Measurements from ENCODE around the gene PACRG. TPM values are rescaled to one million over a fixed set of nuclear protein-coding genes. Genes with fewer than 3 reads are reported as not detected.

PACRG gene
- total and polyA plus RNA-seq, 2 of the 8 experiments (the other 6 are each of a cell fraction or from before 2014, with no cell fraction given), result 0.44 to 0.54 TPM

DNA sequence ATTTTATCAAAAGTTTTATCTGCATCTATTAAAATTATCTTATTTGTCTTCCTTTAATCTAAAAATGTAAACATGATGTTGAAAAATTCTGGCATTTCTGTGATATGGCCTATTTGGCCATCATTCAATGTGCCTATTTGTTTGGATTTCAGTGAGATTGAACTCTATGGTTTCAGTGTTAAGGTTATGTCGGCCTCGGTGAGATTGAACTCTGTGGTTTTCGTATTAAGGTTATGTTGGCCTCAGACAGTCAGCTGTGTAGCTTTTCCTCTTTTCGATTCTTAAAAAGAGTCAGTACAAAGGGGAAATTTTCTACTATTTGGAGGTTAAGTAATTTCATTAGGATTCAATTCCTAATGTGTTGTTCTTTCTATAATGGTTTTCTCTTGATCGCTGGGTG lies 320.6 kb downstream of the PACRG start:
- H2AFZ ChIP-seq (ENCODE audit: low read length), result no peak overlapping the region
- H3K79me2 ChIP-seq (ENCODE audit: control insufficient read depth in 1 of 2, insufficient read depth in 2 of 2, low read length in 2 of 2), result no peaks in the 10 kb centered on the region
- no peak overlapping the region for H4K5ac ChIP-seq (ENCODE audit: insufficient read length, low read depth, low read length)
- no peak overlapping the region for H2BK12ac ChIP-seq (ENCODE audit: low read depth, low read length)
- H3K9me3 ChIP-seq (ENCODE audit: insufficient read depth in 2 of 2, low read depth in 1 of 2, low read length in 1 of 2), result no peaks in the 10 kb centered on the region
- H4K8ac ChIP-seq (ENCODE audit: extremely low read depth, insufficient read depth, low read length), result no peak overlapping the region
- no peak overlapping the region for H3K4ac ChIP-seq (replicated peaks; ENCODE audit: insufficient read length, low read depth, low read length)
- H3K36me3 ChIP-seq (ENCODE audit: control insufficient read depth in 2 of 4, insufficient read depth in 4 of 4, low read length in 3 of 4), result no peaks in the 10 kb centered on the region
- no peak overlapping the region for H3K4me3 ChIP-seq (ENCODE audit: extremely low read depth in 1 of 4, insufficient read depth in 2 of 4, low read depth in 3 of 4, low read length in 4 of 4)
- H3K56ac ChIP-seq (replicated peaks; ENCODE audit: insufficient read length, low read depth, low read length), result no peak overlapping the region
- no peaks in the 10 kb centered on the region for H3K23me2 ChIP-seq (ENCODE audit: low read depth, low read length)
- ChIA-PET POLR2A (ENCODE audit: partially characterized antibody) (no interaction called here), CTCF (ENCODE audit: partially characterized antibody) (no interaction called here)
- 95% methylated on average over 5 of the region's 5 CpGs; no CpG with 5 or more reads in 1 of the 2 experiments for WGBS, 2 experiments (ENCODE audit: extremely low coverage in 1 of 2, insufficient coverage in 1 of 2, insufficient read length in 1 of 2, insufficient replicate concordance in 2 of 2, low coverage in 1 of 2, low lambda C conversion rate in 2 of 2, missing lambda C conversion rate in 1 of 2)
- no peak overlapping the region for H3K4me2 ChIP-seq (ENCODE audit: insufficient read depth in 1 of 2, low read depth in 2 of 2, low read length in 2 of 2)
- no peak overlapping the region for H3K18ac ChIP-seq (ENCODE audit: extremely low read depth, low read length)
- no peak overlapping the region for H2AK5ac ChIP-seq (ENCODE audit: low read depth, low read length)
- no peaks in the 10 kb centered on the region for H3K79me1 ChIP-seq (ENCODE audit: low read depth, low read length)
- H3K9ac ChIP-seq (replicated peaks in 1 of 4; ENCODE audit: extremely low read depth in 1 of 4, low read depth in 3 of 4, low read length in 3 of 4), result no peak overlapping the region
- H3K4me1 ChIP-seq (replicated peaks in 1 of 4; ENCODE audit: control insufficient read depth in 3 of 4, insufficient read depth in 4 of 4, low read length in 3 of 4), result no peaks in the 10 kb centered on the region
- no peak overlapping the region for H2BK5ac ChIP-seq (ENCODE audit: low read depth, low read length)
- no peaks in the 10 kb centered on the region for H4K20me1 ChIP-seq (replicated peaks in 1 of 2; ENCODE audit: control insufficient read depth in 1 of 2, insufficient read depth in 2 of 2, low read length in 2 of 2)
- no peak overlapping the region for H4K91ac ChIP-seq (replicated peaks; ENCODE audit: insufficient read length, low read length)
- H2BK20ac ChIP-seq (ENCODE audit: low read length), result no peak overlapping the region
- no peak overlapping the region for H2BK15ac ChIP-seq (ENCODE audit: low read length)
- H3K27me3 ChIP-seq (replicated peaks in 1 of 4; ENCODE audit: control insufficient read depth in 3 of 4, extremely low read depth in 1 of 4, insufficient read depth in 3 of 4, low read length in 3 of 4), result no peaks in the 10 kb centered on the region
- H3K27ac ChIP-seq (ENCODE audit: low read depth, low read length), result no peak overlapping the region
- H3K23ac ChIP-seq (ENCODE audit: insufficient read length), result no peak overlapping the region
- DNase-seq (ENCODE audit: low read depth in 1 of 2, low spot score in 2 of 2), result no peak
- H2BK120ac ChIP-seq (replicated peaks; ENCODE audit: low read depth, low read length), result no peak overlapping the region
- H3K14ac ChIP-seq (ENCODE audit: insufficient read length), result no peak overlapping the region
- no peak for FAIRE-seq
- TF ChIP-seq JUN (IDR thresholded peaks at IDR 0.05; ENCODE audit: low read depth, low read length), result no peak
- TF ChIP-seq BCL11A (IDR thresholded peaks at IDR 0.05; ENCODE audit: low read depth in 2 of 2, low read length in 2 of 2), result no peak
- no peak for TF ChIP-seq HDAC2 (IDR thresholded peaks at IDR 0.05; ENCODE audit: borderline replicate concordance in 1 of 2, low read depth in 2 of 2, low read length in 2 of 2)
- no peak for TF ChIP-seq POU5F1 (IDR thresholded peaks at IDR 0.05; ENCODE audit: low read depth, low read length)
- no peak for TF ChIP-seq TAF1 (IDR thresholded peaks at IDR 0.05; ENCODE audit: low read depth, low read length)
- no peak for TF ChIP-seq PHF8 (conservative IDR thresholded peaks at IDR 0.05; ENCODE audit: low read depth, low read length)
- TF ChIP-seq CTBP2 (IDR thresholded peaks at IDR 0.05; ENCODE audit: borderline replicate concordance, insufficient read depth, insufficient read length, low read length), result no peak
- no peak for TF ChIP-seq TCF12 (IDR thresholded peaks at IDR 0.05; ENCODE audit: low read depth, low read length)
- TF ChIP-seq RAD21 (IDR thresholded peaks at IDR 0.05 in 1 of 2, conservative IDR thresholded peaks at IDR 0.05 in 1 of 2; ENCODE audit: low read depth in 2 of 2, low read length in 2 of 2), result no peak
- TF ChIP-seq CHD1 (IDR thresholded peaks at IDR 0.05; ENCODE audit: low read depth, low read length), result no peak
- no peak for TF ChIP-seq SIX5 (IDR thresholded peaks at IDR 0.05; ENCODE audit: low read depth, low read length)
- TF ChIP-seq SUZ12 (IDR thresholded peaks at IDR 0.05; ENCODE audit: low read length), result no peak
